Right cardiac atrium (tissue), 5 donors: ENCODE measurements around the gene KEAP1. TPM values are rescaled to one million over a fixed set of nuclear protein-coding genes. Genes with fewer than 3 reads are reported as not detected.
A peak's percentile ranks its signal among the peaks of the same experiment; 100 is the strongest.

Source experiments
- ATAC-seq, 2 donors: fragments of 200-7000 bp; cut with Tn5 transposase; one replicate each; pipeline versions ENCODE4 v1.8.0 to v1.9.1; 2020; ENCODE audit warnings: moderate library complexity in 2 of 2, mild to moderate bottlenecking in 1 of 2
- DNase-seq, 3 donors: peaks; one replicate each; pipeline ENCODE4 v3.0.0-alpha.2; 2020
- H3K27ac ChIP-seq: one replicate; pipeline ENCODE4 v1.5.1; 2013; ENCODE audit warnings: mild to moderate bottlenecking, low read length, control low read depth, moderate library complexity
- H3K27me3 ChIP-seq: one replicate; pipeline ENCODE4 v1.6.1; 2013; ENCODE audit not compliant: control insufficient read depth, insufficient read depth
- H3K4me1 ChIP-seq: one replicate; pipeline ENCODE4 v1.6.1; 2013; ENCODE audit warnings: low read length; ENCODE audit not compliant: control insufficient read depth, insufficient read depth
- H3K4me3 ChIP-seq: one replicate; pipeline ENCODE4 v1.5.1; 2013; ENCODE audit warnings: low read length, control low read depth
- H3K9me3 ChIP-seq: one replicate; pipeline ENCODE4 v1.6.1; 2013; ENCODE audit warnings: low read length; ENCODE audit not compliant: control insufficient read depth
- WGBS: extraction: QIAGEN DNeasy Blood & Tissue Kit; methylation state at CpG from one replicate; pipeline ENCODE4 v1.1.7; 2013; 5-methylcytosine and 5-hydroxymethylcytosine counted together
- intact Hi-C, 4 donors: fragments of 100-400 bp; cut with DNase I; formaldehyde crosslinking; loops; one replicate each; pipeline versions ENCODE4 v1.11.0 to v1.14.0; 2022 to 2023
- polyA plus RNA-seq: library from polyadenylated mRNA; stranded (reverse); fragments of 200-250 nt; gene quantifications from one replicate; pipeline ENCODE4 v1.2.3, GENCODE V29; 2013
- total RNA-seq, 4 donors: library from RNA; stranded (reverse); fragmentation: NEBNext Ultra II Directional; extraction: Animal tissue kit (Norgen Biotek cat#: 25700); gene quantifications; one replicate each; pipeline ENCODE4 v1.2.1, GENCODE V29; 2021
- donor health status: healthy with polysubstance abuse.
- donor health status: DM: no; HTN: yes; CAD: no.
- donor health status: DM: no; HTN: no; CAD: no.
- donor health status: DM: no; HTN: yes; CAD: no; lungs with severe emphysema.
- donor health status: DM: yes; HTN: yes; CAD: no.

The KEAP1 gene
- total and polyA plus RNA-seq, 5 donors = 48.0 to 74.6 (median 62.1) TPM

DNA sequence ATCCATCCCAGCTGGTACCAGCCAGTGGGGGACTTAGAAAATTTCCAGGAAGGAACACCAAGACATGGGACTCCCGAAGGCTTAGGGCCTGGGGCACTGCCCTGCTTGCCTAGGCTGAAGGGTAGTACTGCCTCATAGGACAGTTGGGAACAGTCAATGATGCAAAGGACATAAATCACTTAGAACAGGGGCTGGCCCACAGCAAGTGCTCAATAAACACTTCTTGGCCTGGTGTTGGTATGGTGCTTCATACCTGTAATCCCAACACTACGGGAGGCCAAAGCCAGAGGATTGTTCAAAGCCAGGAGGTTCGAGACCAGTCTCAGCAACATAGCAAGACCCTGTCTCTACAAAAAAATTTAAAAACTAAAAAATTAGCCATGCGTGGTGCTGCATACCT lies 5.8 kb downstream of the KEAP1 start:
- no peaks in the 10 kb centered on the region for H3K27me3 ChIP-seq
- no peak overlapping the region for H3K27ac ChIP-seq
- intact Hi-C loops = no loop called here
- no peaks in the 10 kb centered on the region for H3K9me3 ChIP-seq
- no peak overlapping the region for H3K4me3 ChIP-seq
- ATAC-seq (no peak), DNase-seq (no peak)
- 95% methylated on average over 4 of the region's 4 CpGs for WGBS
- peaks cover 3% of the 10 kb centered on the region for H3K4me1 ChIP-seq

DNA sequence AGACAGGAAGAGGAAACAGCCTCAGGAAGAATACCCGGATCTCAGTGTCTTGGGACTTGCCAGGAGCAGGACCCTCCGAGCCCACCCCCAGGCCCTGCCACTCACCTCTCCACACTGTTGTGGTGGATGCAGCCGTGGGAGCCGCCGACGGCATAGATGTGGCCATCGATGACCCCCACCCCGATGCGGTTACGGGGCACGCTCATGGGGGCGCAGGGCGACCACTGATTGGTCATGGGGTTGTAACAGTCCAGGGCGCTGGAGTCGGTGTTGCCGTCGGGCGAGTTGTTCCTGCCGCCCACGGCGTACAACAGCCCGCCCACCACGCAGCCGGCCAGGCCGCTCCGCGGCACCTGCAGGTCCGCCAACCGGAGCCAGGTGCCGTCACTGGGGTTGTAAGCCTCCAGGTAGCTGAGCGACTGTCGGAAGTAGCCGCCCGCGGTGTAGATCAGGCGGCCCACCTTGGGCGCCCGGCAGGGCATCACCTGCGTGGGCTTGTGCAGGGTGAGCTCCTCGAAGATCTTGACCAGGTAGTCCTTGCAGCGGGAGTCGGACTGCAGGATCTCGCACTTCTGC lies 11.6 kb downstream of the KEAP1 start:
- WGBS = 95% methylated on average over 43 of the region's 43 CpGs
- Histone ChIP-seq H3K4me3 (no peak overlapping the region), H3K27ac (no peak overlapping the region), H3K27me3 (no peaks in the 10 kb centered on the region), H3K9me3 (no peaks in the 10 kb centered on the region), H3K4me1 (no peaks in the 10 kb centered on the region)
- peak; percentile 7 to 37 for ATAC-seq
- no peak for DNase-seq
- intact Hi-C loops = no loop called here

DNA sequence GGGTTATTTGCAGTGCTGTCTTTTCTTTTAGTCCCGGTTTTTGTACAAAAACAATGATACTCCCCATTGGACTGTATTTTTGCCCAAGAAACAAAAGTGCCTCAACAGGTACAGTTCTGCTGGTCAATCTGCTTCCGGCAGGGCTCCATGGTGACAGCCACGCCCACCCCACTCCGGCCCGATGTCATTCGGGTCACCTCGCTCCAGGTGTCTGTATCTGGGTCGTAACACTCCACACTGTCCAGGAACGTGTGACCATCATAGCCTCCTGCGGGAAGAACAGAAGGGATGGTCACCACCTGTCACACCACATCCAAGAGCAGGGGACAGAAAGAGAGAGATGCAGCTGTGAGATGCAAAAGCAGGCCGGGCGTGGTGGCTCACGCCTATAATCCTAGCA lies 16.6 kb downstream of the KEAP1 start:
- WGBS = 87% methylated on average over 13 of the region's 13 CpGs
- intact Hi-C loops = no loop called here
- H3K9me3 ChIP-seq = no peaks in the 10 kb centered on the region

DNA sequence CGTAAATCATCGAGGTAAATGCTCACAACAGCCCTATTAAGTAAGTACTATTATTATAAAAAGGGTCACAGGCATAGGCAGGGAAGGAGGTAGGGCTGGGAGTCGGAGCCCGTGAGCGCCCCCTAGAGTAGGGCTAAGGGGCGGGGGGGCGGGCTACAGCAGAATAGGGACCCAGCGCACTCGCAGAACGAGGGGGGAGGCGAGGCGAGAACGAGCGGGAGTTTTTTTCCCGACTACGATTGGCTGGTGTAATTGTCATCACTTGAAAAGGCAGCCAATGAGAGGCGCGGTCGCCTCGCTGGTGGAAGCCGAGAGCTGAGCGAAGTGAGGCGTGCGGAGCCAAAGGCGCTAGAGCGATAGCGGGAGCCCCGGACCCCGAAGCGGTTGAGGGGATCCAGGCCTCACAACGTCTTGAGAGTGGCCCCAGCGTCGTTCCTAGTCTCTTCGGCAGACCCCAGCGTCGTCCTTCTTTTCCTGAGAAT lies 24.2 kb downstream of the KEAP1 start:
- ATAC-seq (peak; percentile 96 to 97), DNase-seq (peak; percentile 93 to 97 (median 96))
- intact Hi-C loops = no loop called here
- 1% methylated on average over 36 of the region's 36 CpGs for WGBS
- no peaks in the 10 kb centered on the region for H3K9me3 ChIP-seq
- H3K27ac ChIP-seq = no peak overlapping the region
- H3K4me1 ChIP-seq = no peaks in the 10 kb centered on the region
- peak overlapping the region; percentile 45 for H3K4me3 ChIP-seq
- no peaks in the 10 kb centered on the region for H3K27me3 ChIP-seq

More for the DNA sequence above, 16.6 kb downstream of the KEAP1 start:
- Histone ChIP-seq H3K27ac (no peak overlapping the region), H3K4me3 (no peak overlapping the region), H3K27me3 (no peaks in the 10 kb centered on the region), H3K4me1 (no peaks in the 10 kb centered on the region)
- ATAC-seq (no peak), DNase-seq (no peak)

DNA sequence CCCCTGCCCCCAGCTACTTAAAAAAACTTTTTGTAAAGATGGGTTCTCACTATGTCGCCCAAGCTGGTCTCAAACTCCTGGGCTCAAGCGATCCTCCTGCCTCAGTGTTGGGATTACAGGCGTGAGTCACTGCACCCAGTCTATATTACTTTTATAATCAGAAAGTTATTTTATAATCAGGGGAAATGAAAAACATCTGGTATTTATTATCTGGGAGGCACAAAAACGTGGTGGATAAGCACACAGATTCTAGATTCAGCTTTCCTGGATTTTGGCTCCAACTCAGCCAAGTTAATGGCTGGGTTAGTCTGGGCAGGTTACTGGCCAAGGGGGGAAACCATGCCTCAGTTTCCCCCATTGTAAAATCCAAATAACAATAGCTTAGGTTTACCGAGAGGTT lies 24.7 kb downstream of the KEAP1 start:
- 31% methylated on average over 5 of the region's 5 CpGs for WGBS
- ATAC-seq (no peak), DNase-seq (no peak)
- Histone ChIP-seq H3K27me3 (no peaks in the 10 kb centered on the region), H3K9me3 (no peaks in the 10 kb centered on the region), H3K27ac (no peak overlapping the region), H3K4me3 (peak overlapping the region; percentile 38), H3K4me1 (no peaks in the 10 kb centered on the region)
- intact Hi-C loops = no loop called here

DNA sequence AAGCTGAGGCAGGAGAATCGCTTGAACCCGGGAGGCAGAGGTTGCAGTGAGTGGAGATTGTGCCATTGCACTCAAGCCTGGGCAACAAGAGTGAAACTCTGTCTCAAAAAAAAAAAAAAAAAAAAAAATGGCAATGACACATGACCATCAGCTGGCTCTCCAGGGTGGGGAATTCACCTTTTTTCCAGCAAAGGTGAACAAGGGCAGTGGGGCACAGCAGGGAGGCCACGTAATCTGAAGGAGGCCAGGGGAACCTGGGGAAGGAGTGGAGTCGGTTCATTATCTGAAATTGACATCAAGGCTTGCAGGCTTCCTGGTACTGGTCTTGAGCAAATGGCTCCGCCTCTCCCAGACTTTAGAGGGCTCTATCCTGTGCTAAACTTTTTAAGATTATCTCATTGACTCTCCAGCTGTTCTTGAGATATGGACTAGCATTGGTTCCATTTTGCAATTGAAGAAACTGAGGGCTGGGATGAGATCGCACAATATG lies 28.1 kb downstream of the KEAP1 start:
- H3K27me3 ChIP-seq = no peaks in the 10 kb centered on the region
- WGBS = 62% methylated on average over 6 of the region's 6 CpGs
- ATAC-seq = no peak
- intact Hi-C loops = no loop called here
- H3K4me1 ChIP-seq = no peaks in the 10 kb centered on the region
- no peak for DNase-seq
- no peak overlapping the region for H3K27ac ChIP-seq
- no peak overlapping the region for H3K4me3 ChIP-seq
- H3K9me3 ChIP-seq = no peaks in the 10 kb centered on the region

DNA sequence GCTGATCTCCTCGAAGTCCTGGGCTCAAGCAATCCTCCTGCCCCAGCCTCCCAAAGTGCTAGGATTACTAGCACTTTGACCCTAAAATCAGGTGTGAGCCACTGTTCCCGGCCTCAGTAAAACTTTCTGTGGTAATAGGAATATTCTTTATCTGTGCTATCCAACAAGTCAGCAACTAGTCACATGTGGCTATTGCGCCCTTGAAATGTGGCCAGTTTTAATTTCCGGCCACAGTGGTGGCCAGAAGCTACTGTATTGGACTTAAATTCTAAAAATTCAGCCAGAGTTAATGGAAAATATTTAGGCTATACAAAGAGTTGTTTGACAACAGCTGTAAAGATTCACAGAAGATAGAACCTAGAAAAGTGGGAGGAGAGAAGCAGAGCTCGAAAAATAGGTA lies 30.0 kb downstream of the KEAP1 start:
- intact Hi-C loops = no loop called here
- ATAC-seq (no peak), DNase-seq (no peak)

DNA sequence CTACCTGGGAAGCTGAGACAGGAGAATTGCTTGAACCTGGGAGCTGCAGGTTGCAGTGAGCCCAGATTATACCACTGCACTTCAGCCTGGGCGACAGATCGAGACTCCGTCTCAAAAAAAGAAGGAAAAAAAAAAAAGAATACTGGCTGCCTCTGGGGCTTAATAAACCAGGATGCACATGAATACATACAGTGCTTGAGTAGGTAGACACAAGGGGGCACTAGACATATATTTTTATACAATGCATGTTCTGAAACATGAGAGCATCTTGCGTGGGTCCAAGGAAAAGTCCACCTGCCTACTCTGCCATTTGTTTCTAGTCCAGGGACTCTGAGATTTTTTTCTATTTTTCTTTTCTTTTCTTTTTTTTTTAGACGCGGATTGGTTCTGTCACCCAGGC lies 31.2 kb downstream of the KEAP1 start:
- H3K27ac ChIP-seq = no peak overlapping the region
- ATAC-seq = no peak
- H3K27me3 ChIP-seq = no peaks in the 10 kb centered on the region
- 36% methylated on average over 6 of the region's 6 CpGs for WGBS
- DNase-seq = no peak
- no peaks in the 10 kb centered on the region for H3K9me3 ChIP-seq
- no peak overlapping the region for H3K4me3 ChIP-seq
- intact Hi-C loops = no loop called here
- H3K4me1 ChIP-seq = no peaks in the 10 kb centered on the region

More for the DNA sequence above, 30.0 kb downstream of the KEAP1 start:
- no peak overlapping the region for H3K4me3 ChIP-seq
- no peak overlapping the region for H3K27ac ChIP-seq
- no peaks in the 10 kb centered on the region for H3K27me3 ChIP-seq
- no peaks in the 10 kb centered on the region for H3K4me1 ChIP-seq
- 68% methylated on average over 5 of the region's 5 CpGs for WGBS
- H3K9me3 ChIP-seq = no peaks in the 10 kb centered on the region

DNA sequence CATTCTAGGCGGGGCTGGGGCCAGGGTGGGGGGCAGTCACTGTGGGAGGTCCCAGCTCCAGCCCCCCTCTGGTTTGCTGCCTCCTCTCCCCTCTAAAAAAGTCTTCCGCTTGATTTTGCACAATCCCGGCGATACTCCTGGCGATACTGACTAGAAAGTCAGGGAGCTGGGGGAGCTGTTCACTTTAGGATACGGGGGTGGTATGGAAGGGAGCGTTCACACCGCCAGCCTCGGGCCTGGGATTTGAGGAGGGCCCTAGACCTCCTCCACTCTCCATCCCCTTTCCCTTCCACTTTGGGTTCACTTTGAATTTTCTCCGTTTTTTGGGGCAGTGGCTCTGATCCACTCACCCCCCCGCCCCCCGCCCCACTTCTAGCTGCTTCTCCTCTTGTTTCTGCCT lies 35.0 kb downstream of the KEAP1 start:
- 74% methylated on average over 12 of the region's 12 CpGs for WGBS
- intact Hi-C loops = no loop called here
- Histone ChIP-seq H3K9me3 (no peaks in the 10 kb centered on the region), H3K27me3 (no peaks in the 10 kb centered on the region), H3K27ac (no peak overlapping the region), H3K4me3 (no peak overlapping the region), H3K4me1 (no peaks in the 10 kb centered on the region)
- ATAC-seq (no peak), DNase-seq (no peak)

DNA sequence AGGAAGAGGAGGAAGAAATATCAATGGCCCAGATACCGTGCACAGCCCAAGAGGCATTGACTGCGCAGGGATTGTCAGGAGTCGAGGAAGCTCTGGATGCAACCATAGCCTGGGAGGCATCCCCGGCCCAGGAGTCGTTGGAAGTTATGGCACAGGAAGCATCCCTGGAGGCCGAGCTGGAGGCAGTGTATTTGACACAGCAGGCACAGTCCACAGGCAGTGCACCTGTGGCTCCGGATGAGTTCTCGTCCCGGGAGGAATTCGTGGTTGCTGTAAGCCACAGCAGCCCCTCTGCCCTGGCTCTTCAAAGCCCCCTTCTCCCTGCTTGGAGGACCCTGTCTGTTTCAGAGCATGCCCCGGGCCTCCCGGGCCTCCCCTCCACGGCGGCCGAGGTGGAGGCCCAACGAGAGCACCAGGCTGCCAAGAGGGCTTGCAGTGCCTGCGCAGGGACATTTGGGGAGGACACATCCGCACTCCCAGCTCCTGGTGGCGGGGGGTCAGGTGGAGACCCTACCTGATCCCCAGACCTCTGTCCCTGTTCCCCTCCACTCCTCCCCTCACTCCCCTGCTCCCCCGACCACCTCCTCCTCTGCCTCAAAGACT lies 36.0 kb downstream of the KEAP1 start:
- H3K27me3 ChIP-seq = no peaks in the 10 kb centered on the region
- H3K4me1 ChIP-seq = no peaks in the 10 kb centered on the region
- H3K27ac ChIP-seq = no peak overlapping the region
- 88% methylated on average over 20 of the region's 20 CpGs for WGBS
- intact Hi-C loops = no loop called here
- ATAC-seq = peak; percentile 5 to 9
- H3K9me3 ChIP-seq = no peaks in the 10 kb centered on the region
- DNase-seq = no peak
- H3K4me3 ChIP-seq = no peak overlapping the region

DNA sequence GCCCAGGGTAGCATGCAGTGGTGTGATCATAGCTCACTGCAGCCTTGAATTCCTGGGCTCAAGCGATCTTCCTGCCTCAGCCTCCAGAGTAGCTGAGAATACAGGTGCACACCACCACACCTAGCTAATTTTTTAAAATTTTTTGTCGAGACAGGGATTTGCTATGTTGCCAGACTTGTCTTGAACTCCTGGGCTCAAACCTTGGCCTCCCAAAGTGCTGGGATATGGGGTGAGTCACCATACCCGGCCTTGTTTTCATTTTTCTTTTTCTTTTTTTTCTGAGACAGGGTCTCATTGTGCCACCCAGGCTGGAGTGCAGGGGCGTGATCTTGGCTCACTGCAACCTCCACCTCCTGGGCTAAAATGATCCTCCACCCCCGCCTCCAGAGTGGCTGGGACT lies 38.7 kb downstream of the KEAP1 start:
- ATAC-seq (no peak), DNase-seq (no peak)
- Histone ChIP-seq H3K27ac (no peak overlapping the region), H3K4me1 (peaks cover 4% of the 10 kb centered on the region), H3K27me3 (no peaks in the 10 kb centered on the region), H3K4me3 (no peak overlapping the region), H3K9me3 (no peaks in the 10 kb centered on the region)
- intact Hi-C loops = no loop called here
- WGBS = 91% methylated on average over 5 of the region's 5 CpGs
